NCI-H1092 (cell line): ENCODE results near the gene C19orf81.

ENCODE experiments used
- DNase-seq: peaks from one replicate; lab custom pipeline; 2025; lab: John Stamatoyannopoulos, UW

Gene C19orf81

DNA sequence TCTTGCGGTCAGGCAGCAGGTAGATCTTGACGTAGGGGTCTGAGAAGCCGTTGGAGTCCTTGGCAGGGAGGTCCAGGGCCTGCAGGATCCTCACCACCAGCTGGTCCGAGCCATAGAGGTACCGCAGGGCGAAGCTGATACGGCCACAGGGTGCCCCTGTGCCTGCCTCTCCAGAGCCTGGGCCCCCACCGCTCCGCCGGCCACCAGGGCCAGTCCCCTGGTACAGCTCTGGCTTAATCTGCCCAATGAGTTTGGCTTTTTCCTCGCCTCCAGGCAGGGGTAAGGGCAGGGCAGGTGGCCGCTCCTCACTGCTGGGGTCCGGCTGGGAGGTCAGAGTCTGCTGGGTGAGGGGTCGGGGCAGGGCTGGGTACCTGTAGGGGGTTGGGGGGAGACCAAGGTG, 19.4 kb upstream of the C19orf81 start:
- DNase-seq, result no peak

DNA sequence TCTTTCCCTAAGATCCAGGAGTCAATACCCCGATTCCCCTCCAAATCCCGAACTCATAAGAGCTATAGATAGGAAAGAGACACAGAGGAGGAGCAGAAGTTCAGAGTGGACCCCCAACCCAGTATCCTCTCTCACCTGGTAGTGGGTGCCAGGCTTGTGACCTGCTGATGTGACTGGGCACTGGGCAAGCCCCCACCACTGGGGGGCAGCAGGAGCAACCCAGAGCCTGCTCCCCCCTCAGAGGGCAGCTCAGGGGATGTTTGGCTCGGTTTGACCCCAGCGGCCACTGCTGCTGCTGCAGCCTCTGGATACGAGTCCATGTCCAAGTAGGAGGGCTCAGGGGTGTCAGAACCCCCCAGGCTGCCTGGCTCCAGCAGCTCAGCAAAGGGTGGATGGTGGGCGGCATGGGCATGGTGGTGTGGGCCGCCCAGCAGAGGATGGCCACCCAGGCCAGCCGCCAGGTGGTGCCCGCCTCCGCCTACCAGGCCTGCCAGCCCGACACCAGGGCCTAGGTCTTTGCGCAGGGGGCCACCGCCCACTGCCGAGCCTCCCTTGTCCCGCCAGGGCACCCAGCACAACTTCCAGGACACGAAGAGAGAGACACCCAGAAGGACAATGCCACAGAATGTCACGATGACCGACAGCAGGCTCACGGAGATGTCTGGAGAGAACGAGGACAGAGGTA, 17.0 kb upstream of the C19orf81 start:
- DNase-seq, result no peak

DNA sequence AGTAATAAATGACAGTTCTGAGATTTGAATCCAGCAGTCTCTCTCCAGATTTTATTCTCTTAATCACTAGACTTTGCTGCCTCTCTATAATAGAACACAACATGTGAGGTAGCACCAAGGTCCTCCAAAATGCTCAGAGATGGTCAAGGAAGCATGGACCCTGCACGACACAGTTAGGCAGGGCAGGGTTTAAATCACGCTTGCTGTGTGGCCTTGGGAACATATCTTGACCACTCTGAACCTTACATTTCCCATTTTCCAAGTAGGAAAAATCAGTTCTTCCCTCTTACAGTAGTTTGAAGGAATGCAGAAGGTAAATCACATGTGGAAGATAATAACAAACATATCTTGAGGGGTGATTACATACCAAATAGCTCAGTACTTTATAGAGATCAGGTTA, 15.9 kb upstream of the C19orf81 start:
- DNase-seq, result no peak

DNA sequence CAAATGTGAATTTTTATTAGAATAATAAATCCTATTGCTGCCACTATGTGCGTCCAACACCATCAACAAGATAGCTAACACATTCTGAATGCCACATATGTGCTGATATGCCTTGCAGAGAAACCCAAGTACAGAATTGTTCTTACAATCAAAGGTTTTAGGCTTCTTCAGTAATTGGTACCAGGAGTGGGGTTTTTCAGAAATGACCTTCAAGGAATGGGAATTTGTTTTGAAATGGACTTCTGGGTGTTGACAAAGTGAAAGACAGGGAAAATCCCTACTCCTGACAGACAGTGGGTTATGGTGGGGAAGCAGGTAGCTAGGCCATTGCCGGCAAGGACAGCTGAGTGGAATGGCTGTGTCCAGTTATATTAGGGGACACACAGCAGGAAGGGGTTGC, 15.3 kb upstream of the C19orf81 start:
- DNase-seq, result no peak

DNA sequence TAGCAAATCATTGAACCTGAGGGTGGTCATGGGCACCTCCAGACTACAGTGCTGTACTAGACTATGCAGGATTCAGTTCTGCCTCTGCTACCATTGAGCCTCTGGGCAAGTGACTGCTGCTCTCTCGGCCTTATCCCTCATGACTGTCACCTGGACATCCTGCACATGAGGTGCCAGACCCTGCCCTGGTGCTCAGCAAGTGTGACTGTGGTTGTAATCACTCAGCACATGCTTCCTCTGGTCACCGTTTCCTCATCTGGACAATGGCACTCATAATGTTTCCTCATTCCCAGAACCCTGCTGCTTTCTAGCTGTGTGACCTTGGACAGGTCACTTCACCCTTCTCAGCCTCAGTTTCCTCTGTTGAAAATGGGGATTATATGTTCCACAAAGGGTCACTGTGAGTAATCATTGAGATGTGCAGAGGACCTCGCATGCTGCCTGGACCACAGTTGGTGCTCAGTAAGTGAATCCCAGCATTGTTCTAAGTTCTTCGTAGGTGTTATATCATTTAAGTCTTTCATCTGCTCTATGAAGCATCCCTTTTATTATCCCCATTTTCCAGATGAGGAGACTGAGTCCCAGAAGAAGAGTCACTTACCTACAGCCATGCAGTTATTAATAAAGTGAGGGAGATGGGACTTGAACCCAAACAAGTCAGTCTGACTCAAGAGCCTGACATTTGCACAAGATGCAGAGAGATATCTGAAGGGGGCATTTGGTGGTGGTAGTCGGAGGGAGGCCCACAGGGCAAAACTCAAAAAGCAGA, 12.7 kb upstream of the C19orf81 start:
- no peak for DNase-seq

DNA sequence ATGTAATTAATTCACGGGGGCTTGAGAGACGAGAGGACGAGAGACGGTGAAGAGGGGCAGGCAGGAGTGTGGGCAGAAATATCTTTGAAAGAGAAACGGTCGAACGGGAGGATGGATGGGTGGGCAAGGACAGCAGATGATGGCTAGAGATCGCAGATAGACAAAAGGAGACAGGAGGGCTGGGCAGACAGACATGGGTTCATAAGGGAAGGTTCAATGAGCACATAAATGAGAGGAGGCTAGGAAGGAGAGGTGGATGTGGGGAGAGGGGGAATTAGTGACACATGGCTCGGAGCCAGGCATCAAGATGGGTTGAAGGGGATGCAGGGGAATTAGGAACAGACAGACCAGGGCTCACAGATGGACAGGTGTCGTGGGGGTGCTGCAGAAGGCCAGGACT, 10.6 kb upstream of the C19orf81 start:
- no peak for DNase-seq

DNA sequence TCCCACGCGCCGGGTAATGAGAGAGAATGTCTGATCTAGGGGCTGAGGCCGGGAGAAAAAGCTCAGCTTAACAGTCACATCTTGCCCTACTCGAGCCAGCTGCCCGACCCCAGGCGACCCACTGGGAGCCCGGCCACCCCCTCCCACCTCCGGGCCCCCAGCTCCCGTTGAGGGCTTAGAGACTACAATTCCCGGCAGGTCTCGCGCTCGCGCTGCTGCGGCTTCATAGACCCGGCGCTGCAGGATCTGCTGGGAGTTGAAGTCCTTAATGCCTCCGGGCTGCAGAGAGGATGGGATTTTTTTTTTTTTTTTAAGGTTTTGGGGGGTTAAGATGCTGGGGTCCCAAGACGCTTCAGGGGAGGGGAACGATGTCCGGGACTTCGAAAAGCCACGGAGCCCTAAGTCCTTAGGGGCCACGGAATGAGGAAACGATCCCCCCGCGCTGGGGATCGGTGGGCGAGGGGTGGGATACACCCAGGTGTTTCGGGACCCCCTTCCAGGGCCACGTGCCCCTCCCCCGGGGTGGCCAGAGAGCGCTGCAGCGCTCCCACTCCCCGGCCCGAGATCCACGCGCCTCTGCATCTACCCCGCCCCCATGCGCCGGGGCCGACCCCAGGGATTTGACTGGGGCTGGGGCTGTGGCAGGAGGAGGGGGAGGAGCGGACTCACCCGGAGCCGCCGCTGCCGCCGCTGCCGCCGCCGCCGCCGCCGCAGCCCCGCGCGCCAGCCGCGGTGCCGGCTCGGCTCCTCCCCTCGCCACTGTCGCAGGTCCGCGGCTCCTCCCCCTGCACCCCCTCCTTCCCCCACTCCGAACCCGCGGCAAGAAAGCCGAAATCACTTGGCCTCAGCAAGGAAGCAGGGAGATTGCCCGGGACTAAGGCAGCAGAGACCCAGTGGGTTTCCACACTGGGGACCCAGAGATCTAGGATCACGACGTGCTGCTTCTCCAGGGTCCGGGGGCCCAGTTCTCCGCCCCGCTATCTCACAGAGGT, 9.8 kb upstream of the C19orf81 start, which contains the start of gene SYT3:
Gene SYT3 (minus strand): TSS at position 761 of the 992 bp plus-strand sequence. CDS start 2,470 bp downstream, outside the sequence.
- DNase-seq, result no peak

DNA sequence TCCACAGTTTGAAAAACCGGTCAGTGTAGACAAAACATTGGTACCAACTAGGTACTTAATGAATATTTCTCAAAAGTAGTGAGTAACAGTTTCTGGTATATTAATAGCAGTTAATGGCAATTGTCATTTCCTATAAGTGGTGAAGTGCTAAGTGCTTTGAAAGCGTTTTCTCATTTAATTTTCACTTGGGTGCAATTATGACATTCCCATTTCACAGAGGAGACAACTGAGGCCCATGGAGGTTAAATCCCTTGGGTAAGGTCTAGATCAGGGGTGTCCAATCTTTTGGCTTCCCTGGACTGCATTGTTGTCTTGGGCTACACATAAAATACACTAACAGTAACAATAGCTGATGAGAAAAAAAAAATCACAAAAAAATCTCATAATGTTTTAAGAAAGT, 8.9 kb upstream of the C19orf81 start:
- DNase-seq, result no peak

DNA sequence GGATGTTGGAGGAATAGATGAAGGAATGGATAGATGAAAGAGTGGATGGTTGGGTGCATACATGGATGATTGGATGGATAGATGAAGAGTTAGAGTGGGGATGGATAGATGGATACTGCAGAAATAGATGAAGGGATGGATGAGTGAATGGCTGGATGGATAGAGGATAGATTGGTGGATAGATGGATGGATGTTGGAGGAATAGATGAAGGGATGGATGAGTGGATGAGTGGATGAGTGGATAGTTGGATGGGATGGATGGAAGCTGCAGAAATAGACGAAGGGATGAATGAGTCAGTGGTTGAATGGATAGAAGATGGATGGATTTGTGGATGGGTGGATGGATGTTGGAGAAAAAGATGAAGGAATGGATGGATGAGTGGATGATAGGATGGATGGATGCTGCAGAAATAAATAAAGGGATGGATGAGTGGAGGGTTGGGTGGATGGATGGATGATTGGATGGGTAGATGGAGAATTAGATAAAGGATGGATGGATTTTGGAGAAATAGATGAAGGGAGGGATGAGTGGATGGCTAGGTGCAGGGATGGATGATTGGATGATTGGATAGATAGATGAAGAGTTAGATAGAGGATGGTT, 4.8 kb upstream of the C19orf81 start:
- DNase-seq, result no peak

DNA sequence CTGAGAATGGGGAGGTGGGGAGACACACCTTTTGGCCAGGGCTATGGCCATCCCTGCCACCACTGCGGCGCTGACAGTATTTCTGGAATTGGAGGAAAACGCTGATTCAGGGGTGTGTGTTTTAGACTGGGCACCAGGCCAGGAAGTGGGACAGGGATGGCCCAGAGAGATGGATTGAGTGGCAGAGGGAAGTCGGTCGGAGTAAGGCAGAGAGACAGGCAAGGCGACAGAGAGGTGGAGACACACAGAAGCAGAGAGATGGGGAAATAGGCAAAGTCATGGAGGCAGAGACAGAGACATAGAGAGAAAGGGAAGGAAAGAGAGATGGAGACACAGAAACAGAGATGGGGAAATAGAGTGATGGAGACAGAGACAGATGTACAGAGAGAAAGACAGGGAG, 4.1 kb upstream of the C19orf81 start:
- no peak for DNase-seq

DNA sequence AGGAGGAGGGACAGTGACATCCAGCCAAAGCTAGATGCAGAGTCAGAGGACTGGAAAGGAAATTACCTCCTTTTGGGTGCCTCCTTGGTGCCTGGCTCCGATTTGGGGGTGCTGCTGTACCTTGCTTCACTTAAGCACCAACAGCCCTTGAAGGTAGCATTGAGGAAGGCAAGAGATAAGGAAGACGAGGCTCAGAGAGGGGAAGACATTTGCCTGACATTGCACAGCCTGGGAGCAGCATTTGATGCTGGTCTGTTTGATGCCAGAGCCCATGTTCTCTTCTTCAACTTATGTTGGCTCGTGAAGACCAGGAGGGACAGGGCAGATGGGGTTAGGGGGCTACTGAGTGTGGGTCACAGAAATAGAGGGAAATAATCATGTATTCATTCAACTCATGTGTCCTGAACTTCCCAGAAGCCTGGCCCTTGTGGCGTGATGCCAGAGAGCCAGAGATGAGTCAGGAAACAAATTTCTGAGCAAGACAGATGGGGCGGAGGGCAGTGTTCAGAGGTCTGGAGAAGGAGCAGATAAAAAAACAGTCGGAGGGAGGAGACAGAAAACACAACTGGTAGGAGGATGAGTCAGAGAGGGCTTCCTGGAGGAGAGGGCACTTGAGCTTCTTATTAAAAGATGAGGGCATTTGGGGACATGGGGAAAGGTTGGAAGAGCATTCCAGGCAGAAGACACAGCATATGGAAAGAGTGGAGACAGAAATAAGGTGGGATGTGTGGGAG, 3.0 kb upstream of the C19orf81 start:
- DNase-seq, result no peak

DNA sequence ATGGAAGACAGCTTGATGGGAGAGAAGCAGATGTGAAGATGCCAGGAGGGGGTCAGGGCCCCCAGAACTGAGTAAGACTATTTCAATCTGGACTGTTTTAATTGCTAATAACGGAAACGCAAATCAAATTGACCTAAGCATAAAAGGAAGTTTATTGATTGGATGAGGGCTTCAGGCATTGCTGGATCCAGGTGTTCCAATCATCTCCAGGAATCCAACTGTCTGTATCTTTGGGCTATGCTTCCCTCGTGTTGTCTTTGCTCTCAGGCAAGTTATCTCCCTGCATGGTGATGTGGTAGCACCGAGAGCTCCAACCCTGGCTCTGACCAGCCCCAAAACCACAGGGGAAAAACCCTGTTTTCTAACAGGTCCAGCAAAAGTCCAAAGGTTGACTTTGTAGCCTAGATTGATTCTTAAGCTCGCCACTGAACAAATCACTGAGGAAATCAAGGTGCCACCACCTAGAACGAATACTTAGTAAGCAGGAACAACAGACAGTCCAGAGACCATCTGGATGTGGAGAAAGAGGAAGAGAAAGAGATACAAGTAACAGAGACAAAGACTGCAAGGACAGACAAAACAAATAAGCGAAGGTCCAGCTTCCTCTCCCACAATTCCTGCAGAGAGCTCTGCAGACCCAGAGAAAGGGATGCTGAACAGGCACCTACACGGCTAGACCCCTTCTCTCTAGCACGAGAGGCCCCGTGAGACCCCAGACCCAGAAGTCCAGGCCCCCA, 1.2 kb upstream of the C19orf81 start:
- DNase-seq, result no peak

DNA sequence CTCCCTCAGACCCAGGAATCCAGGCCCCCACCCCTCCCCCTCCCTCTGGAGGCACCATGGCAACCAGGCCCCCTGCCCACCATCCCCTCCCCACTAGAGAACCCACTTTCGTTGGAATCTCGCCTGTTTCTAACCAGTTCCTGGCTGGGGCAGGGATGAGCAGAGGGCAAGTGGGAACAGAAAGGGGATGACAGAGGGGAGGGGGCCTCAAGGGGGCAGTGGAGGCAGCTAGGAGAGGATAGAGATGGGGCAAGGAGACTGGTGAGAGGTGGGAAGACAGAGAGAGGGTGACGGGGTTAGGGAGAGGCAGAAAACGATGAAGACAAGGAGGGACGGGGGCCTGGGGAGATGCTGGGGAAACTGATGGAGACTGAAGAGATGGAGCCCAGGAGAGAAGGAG, 586 bp upstream of the C19orf81 start:
- DNase-seq, result no peak

DNA sequence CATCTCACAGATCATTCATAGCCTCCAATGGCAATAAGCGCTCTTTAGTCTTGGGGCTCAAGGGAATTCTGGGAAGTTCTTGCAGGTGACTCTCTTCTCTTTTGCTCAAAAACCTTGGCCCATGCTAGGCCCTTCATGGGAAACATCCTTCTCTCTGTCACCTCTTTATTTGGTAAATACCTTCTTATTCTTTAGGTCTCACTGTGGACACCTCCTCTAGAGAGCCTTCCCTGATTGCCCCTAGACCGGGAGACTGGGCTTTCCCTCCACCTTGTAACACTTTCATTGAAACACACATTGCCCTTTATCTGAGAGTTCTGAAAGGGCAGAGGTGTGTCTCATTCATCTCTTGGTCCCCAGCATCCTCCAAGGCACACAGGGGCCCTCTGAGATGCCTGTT, 1.9 kb downstream of the C19orf81 start:
- DNase-seq, result no peak

DNA sequence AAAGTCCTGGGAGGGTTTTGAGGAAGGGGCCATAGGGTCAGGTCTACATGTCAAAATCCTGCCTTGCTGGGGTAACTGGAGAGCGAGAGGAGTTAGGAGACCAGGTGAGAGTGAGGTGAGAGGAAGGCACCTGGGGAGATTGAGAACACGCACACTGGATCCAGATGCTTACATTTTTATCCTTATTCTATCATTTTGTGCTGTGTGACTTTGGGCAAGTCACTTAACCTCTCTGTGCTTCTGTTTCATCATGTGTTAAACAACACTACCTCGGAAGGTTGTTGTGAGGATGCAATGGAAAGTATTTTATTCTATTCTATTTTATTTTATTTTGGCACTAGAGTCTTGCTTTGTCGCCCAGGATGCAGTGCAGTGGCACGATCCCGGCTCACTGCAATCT, 3.5 kb downstream of the C19orf81 start:
- DNase-seq, result no peak

DNA sequence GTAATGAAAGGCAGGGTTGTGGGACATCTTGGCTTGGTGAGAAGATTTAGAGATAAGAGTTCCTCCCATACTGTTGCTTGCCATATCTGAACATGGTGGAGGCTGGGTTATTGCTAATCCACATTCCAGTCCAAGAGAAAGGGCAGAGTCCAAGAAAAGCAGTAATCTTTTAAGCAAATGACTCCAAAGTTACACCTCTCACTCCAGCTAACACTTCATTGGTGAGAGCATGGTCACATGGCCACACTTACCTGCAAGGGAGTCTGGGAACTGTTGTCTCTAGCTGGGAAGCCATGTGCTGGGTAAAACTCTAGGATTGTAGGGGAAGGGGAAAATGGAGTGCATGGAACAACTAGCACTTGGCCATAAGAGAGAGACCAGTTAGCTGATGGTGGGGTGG, 5.6 kb downstream of the C19orf81 start:
- DNase-seq, result no peak

DNA sequence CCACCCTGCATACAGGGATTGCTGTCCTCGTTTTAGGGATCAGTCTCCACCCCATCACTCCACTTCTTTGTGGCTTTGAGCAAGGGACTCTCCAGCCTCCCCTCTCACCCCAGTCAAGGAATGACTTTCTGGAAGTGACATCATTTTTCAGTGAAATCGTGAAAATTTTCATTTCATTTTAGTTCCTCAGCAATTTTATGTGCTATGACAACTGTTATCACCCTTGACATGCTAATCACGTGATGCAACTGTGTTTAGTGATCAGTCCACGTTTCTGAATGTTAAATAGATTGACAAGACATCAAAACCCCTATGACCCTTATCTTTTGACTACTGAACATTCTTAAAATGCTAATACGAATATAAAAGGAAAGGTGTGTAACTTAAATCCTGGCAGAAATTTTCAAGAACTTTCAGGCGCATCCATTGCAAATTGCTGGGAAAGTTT, 8.0 kb downstream of the C19orf81 start:
- no peak for DNase-seq

DNA sequence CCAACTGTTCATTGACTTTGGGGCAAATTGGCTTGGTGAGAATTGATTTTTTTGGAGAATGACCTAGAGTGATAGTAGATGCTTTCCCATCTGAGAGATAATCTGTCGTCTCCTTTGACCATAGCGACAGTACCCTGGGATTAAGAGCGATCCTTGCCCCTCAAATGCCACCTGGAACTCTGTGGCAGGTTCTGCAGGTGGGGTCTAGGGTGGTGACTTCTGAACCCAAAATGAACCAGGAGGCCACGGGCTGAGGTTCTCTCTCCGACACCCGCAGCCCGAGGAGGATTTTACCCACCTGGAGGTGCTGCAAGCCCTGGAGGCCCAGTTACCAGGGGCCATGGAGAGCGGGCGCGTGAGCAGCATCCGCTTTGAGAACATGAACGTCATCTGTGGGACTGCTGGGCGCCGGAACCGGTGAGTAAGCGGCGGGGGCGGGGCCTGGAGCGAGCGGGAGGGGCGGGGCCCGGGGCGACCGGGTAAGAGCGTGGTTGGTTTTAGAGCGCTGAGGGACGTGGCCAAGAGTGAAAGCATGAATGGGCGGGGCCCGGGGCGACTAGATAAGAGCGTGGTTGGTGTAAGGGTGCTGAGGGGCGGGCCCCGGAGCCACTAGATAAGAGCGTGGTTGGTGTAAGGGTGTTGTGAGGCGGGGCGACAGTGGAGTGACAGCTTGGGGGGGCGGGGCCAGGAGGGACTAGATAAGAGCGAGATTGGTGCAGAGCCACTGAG, 8.6 kb downstream of the C19orf81 start:
- DNase-seq, result peak; percentile 96

DNA sequence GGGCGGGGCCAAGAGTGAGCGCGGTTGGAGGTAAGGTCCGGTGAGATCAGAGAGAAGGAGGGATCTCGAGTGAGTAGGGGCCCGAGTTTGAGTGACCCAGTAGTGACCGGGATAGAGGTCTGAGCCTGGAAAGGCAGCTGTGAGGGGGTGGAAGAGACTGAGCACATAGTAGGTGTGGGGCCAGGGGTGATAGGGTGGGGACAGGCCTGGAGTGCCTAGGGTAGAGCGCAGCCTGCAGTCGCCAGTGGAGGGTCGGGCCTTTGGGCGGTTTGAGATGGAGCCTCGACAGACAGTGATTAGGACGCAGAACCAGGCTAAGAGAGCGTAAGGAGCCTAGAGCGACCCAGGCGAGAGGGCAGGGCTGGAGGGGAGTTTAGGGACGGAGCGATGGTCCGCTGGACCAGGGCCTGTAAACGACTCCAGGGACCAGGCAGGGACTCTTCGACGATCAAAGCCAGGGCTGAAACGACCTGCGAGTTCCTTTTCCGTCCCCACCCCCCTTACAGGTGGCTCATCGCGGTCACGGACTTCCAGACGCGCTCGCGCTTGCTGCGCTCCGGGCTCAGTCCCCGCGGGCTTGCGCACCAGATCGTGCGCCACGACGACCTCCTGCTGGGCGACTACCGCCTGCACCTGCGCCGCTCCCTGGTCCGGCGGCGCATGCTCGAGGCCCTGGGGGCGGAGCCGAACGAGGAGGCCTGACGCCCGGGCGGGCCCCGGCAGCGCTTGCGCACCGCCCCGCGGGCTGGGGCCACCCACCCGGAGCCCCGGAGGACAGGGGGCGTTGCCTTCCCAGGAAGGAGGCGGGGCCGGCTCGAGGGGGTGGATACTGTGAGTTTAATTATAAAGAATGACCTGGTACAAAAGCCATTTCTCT, 9.4 kb downstream of the C19orf81 start:
- DNase-seq, result peak; percentile 83
